Measurements from ENCODE around the gene CSPG4.
"Not testable (repeated sequence)": the region's sequence is repeated elsewhere in the genome, so short reads cannot be mapped to it uniquely, and the experiment has no call there.

Gene CSPG4

DNA sequence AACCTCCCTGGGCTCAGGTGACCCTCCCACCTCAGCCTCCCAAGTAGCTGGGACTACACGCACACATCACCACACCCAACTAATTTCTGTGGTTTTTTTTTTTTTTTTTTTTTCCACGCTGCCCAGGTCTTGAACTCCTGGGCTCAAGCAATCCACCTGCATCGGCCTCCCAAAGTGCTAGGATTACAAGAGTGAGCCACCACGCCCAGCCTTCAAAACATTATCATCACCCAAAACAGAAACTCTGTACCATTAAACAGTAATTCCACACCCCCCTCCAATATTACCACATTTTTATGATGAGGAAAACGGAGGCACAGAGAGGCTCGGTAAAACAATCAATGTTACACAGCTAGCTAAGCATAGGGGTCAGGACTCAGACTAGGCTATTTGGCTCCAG lies 76.6 kb downstream of the CSPG4 start:
- TF ChIP-seq, protein P1, sequence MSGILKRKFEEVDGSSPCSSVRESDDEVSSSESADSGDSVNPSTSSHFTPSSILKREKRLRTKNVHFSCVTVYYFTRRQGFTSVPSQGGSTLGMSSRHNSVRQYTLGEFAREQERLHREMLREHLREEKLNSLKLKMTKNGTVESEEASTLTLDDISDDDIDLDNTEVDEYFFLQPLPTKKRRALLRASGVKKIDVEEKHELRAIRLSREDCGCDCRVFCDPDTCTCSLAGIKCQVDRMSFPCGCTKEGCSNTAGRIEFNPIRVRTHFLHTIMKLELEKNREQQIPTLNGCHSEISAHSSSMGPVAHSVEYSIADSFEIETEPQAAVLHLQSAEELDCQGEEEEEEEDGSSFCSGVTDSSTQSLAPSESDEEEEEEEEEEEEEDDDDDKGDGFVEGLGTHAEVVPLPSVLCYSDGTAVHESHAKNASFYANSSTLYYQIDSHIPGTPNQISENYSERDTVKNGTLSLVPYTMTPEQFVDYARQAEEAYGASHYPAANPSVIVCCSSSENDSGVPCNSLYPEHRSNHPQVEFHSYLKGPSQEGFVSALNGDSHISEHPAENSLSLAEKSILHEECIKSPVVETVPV (CRISPR knock-in tag; IDR thresholded peaks at IDR 0.05), result no peak
- TF ChIP-seq RARB (CRISPR knock-in tag; IDR thresholded peaks at IDR 0.05) (no peak), ZC3H10 (CRISPR knock-in tag; IDR thresholded peaks at IDR 0.05) (no peak), TSHZ2 (CRISPR knock-in tag; IDR thresholded peaks at IDR 0.05) (no peak), ARNTL (CRISPR knock-in tag; IDR thresholded peaks at IDR 0.05; ENCODE audit: borderline replicate concordance, low read depth) (no peak), CSDC2 (CRISPR knock-in tag; IDR thresholded peaks at IDR 0.05) (no peak), ZNF70 (CRISPR knock-in tag; IDR thresholded peaks at IDR 0.05) (no peak), ZNF8 (CRISPR knock-in tag; IDR thresholded peaks at IDR 0.05) (no peak), OSR1 (CRISPR knock-in tag; IDR thresholded peaks at IDR 0.05) (no peak), ISL1 (CRISPR knock-in tag; IDR thresholded peaks at IDR 0.05) (no peak), ZFP30 (CRISPR knock-in tag; IDR thresholded peaks at IDR 0.05) (no peak), GLIS3 (CRISPR knock-in tag; IDR thresholded peaks at IDR 0.05) (no peak), TCF4 (CRISPR knock-in tag; IDR thresholded peaks at IDR 0.05; ENCODE audit: borderline replicate concordance) (no peak)
- TF ChIP-seq, protein P2, sequence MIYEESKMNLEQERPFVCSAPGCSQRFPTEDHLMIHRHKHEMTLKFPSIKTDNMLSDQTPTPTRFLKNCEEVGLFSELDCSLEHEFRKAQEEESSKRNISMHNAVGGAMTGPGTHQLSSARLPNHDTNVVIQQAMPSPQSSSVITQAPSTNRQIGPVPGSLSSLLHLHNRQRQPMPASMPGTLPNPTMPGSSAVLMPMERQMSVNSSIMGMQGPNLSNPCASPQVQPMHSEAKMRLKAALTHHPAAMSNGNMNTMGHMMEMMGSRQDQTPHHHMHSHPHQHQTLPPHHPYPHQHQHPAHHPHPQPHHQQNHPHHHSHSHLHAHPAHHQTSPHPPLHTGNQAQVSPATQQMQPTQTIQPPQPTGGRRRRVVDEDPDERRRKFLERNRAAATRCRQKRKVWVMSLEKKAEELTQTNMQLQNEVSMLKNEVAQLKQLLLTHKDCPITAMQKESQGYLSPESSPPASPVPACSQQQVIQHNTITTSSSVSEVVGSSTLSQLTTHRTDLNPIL (CRISPR knock-in tag; IDR thresholded peaks at IDR 0.05; ENCODE audit: low read depth), result no peak
- TF ChIP-seq, protein P3, sequence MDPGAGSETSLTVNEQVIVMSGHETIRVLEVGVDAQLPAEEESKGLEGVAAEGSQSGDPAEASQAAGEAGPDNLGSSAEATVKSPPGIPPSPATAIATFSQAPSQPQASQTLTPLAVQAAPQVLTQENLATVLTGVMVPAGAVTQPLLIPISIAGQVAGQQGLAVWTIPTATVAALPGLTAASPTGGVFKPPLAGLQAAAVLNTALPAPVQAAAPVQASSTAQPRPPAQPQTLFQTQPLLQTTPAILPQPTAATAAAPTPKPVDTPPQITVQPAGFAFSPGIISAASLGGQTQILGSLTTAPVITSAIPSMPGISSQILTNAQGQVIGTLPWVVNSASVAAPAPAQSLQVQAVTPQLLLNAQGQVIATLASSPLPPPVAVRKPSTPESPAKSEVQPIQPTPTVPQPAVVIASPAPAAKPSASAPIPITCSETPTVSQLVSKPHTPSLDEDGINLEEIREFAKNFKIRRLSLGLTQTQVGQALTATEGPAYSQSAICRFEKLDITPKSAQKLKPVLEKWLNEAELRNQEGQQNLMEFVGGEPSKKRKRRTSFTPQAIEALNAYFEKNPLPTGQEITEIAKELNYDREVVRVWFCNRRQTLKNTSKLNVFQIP (CRISPR knock-in tag; IDR thresholded peaks at IDR 0.05; ENCODE audit: borderline replicate concordance, low read depth), result no peak
- TF ChIP-seq, protein P4, sequence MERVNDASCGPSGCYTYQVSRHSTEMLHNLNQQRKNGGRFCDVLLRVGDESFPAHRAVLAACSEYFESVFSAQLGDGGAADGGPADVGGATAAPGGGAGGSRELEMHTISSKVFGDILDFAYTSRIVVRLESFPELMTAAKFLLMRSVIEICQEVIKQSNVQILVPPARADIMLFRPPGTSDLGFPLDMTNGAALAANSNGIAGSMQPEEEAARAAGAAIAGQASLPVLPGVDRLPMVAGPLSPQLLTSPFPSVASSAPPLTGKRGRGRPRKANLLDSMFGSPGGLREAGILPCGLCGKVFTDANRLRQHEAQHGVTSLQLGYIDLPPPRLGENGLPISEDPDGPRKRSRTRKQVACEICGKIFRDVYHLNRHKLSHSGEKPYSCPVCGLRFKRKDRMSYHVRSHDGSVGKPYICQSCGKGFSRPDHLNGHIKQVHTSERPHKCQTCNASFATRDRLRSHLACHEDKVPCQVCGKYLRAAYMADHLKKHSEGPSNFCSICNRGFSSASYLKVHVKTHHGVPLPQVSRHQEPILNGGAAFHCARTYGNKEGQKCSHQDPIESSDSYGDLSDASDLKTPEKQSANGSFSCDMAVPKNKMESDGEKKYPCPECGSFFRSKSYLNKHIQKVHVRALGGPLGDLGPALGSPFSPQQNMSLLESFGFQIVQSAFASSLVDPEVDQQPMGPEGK (CRISPR knock-in tag; IDR thresholded peaks at IDR 0.05; ENCODE audit: borderline replicate concordance), result no peak
- ATAC-seq, result no peak

DNA sequence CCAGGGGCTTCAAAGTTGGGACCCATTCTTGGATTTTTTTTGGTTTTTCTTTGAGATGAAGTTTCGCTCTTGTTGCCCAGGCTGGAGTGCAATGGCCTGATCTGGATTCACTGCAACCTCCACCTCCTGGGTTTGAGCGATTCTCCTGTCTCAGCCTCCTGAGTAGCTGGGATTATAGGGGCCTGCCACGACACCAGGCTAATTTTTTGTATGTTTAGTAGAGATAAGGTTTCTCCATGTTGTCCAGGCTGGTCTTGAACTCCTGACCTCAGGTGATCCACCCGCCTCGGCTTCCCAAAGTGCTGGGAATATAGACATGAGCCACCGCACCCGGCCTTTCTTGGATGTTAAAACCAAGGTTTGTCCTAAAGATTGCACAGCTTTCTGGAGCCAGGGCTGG lies 78.7 kb downstream of the CSPG4 start:
- ATAC-seq, result not testable (repeated sequence)

DNA sequence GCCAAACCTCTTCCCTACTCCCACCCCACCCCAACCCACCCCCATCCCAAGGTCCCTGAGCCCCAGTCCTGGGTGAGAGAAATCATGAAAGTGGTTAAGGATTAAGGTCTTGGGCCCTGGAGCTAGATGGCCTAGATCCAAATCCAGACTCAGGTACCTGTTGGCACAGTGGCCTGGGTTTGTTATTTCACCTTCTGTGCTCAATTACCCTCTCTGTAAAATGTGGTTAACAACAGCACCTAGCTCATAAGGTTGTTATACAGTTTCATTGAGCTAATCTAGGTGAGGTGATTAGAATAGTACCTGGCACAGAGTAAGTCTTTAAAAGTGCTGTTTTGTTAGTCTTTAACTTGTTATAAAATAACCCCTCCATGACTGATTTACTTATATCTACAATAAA lies 80.7 kb downstream of the CSPG4 start:
- no peak for TF ChIP-seq BACH2 (CRISPR knock-in tag; IDR thresholded peaks at IDR 0.05; ENCODE audit: borderline replicate concordance)
- TF ChIP-seq ZNF70 (CRISPR knock-in tag; IDR thresholded peaks at IDR 0.05), result no peak
- TF ChIP-seq ZFP30 (CRISPR knock-in tag; IDR thresholded peaks at IDR 0.05), result no peak
- TF ChIP-seq ISL1 (CRISPR knock-in tag; IDR thresholded peaks at IDR 0.05), result no peak
- no peak for TF ChIP-seq CSDC2 (CRISPR knock-in tag; IDR thresholded peaks at IDR 0.05)
- TF ChIP-seq ZNF8 (CRISPR knock-in tag; IDR thresholded peaks at IDR 0.05), result no peak
- TF ChIP-seq SNAI2 (CRISPR knock-in tag; IDR thresholded peaks at IDR 0.05), result no peak
- no peak for TF ChIP-seq TCF4 (CRISPR knock-in tag; IDR thresholded peaks at IDR 0.05; ENCODE audit: borderline replicate concordance)
- no peak for TF ChIP-seq ZC3H10 (CRISPR knock-in tag; IDR thresholded peaks at IDR 0.05)
- no peak for TF ChIP-seq TSHZ2 (CRISPR knock-in tag; IDR thresholded peaks at IDR 0.05)
- TF ChIP-seq RARB (CRISPR knock-in tag; IDR thresholded peaks at IDR 0.05), result no peak
- no peak for TF ChIP-seq ESRRG (CRISPR knock-in tag; IDR thresholded peaks at IDR 0.05)
- TF ChIP-seq ZNF565 (CRISPR knock-in tag; conservative IDR thresholded peaks at IDR 0.05; ENCODE audit: low read depth), result no peak
- TF ChIP-seq GLIS3 (CRISPR knock-in tag; IDR thresholded peaks at IDR 0.05), result no peak
- no peak for TF ChIP-seq PPARA (CRISPR knock-in tag; IDR thresholded peaks at IDR 0.05; ENCODE audit: borderline replicate concordance)
- TF ChIP-seq, protein P1 (CRISPR knock-in tag; IDR thresholded peaks at IDR 0.05), result no peak
- no peak for TF ChIP-seq OSR1 (CRISPR knock-in tag; IDR thresholded peaks at IDR 0.05)
- TF ChIP-seq, protein P4 (CRISPR knock-in tag; IDR thresholded peaks at IDR 0.05; ENCODE audit: borderline replicate concordance), result no peak
- no peak for TF ChIP-seq ZFP3 (CRISPR knock-in tag; IDR thresholded peaks at IDR 0.05)

More for the DNA sequence above, 80.7 kb downstream of the CSPG4 start:
- no peak for ATAC-seq
